Neural crest cell (in vitro differentiated cells): ENCODE results near the gene ZNF750. TPM values are rescaled to one million over a fixed set of nuclear protein-coding genes. Genes with fewer than 3 reads are reported as not detected.
A peak's percentile ranks its signal among the peaks of the same experiment; 100 is the strongest.

Experiments used
- DNase-seq: peaks from one replicate; pipeline ENCODE4 v3.0.0; 2021; ENCODE audit warnings: low read depth, mixed read lengths, low spot score
- H3K27ac Mint-ChIP-seq: one replicate; pipeline ENCODE4 v1.8.0; 2021; ENCODE audit warnings: mild to moderate bottlenecking, mixed read lengths; ENCODE audit not compliant: unreplicated experiment
- H3K27me3 Mint-ChIP-seq: 2 replicates; pipeline ENCODE4 v1.8.0; 2021; ENCODE audit warnings: low read depth, mild to moderate bottlenecking, mixed read lengths
- H3K36me3 Mint-ChIP-seq: 2 replicates; pipeline ENCODE4 v1.8.0; 2021; ENCODE audit warnings: low read depth, mild to moderate bottlenecking, mixed read lengths
- H3K4me1 Mint-ChIP-seq: 2 replicates; pipeline ENCODE4 v1.8.0; 2021; ENCODE audit warnings: mixed read lengths
- H3K4me3 Mint-ChIP-seq: one replicate; pipeline ENCODE4 v1.8.0; 2021; ENCODE audit warnings: mild to moderate bottlenecking, mixed read lengths
- H3K9me3 Mint-ChIP-seq: 2 replicates; pipeline ENCODE4 v1.8.0; 2021; ENCODE audit warnings: mixed read lengths
- total RNA-seq: library from RNA; stranded (reverse); gene quantifications from 2 replicates; pipeline ENCODE4 v1.2.1, GENCODE V29; 2021
- TF ChIP-seq, protein P1 (sequence below): fragments of 200-600 bp; sonication (generic); conservative IDR thresholded peaks from 2 replicates; pipeline ENCODE4 v1.5.0; 2021; ENCODE audit warnings: antibody characterized with exemption, mild to moderate bottlenecking

ZNF750 gene
- total RNA-seq, 1 donor from 2014 or later: not detected

DNA sequence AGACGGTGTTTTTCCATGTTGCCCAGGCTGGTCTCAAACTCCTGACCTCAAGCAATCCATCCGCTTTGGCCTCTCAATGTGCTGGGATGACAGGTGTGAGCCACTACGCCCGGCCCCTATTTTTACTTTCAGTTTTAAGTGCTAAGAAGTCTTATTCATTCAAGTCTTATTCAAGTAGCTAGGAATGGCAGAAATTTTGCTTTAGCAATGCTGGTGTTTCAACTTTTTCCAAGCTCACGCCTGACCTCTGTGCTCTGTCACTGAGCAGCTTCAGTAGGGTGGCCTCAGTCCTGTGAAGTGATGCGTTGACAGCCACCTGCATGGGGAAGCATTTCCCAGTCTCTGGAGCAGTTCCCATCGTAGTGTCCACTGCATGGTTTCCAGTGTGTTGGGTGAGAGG is 12.9 kb downstream of the ZNF750 start:
- H3K4me3 Mint-ChIP-seq: no peak overlapping the region
- no peak for DNase-seq
- H3K27me3 Mint-ChIP-seq: no peaks in the 10 kb centered on the region
- H3K36me3 Mint-ChIP-seq: peaks cover 34% of the 10 kb centered on the region
- H3K27ac Mint-ChIP-seq: no peak overlapping the region
- TF ChIP-seq, protein P1, sequence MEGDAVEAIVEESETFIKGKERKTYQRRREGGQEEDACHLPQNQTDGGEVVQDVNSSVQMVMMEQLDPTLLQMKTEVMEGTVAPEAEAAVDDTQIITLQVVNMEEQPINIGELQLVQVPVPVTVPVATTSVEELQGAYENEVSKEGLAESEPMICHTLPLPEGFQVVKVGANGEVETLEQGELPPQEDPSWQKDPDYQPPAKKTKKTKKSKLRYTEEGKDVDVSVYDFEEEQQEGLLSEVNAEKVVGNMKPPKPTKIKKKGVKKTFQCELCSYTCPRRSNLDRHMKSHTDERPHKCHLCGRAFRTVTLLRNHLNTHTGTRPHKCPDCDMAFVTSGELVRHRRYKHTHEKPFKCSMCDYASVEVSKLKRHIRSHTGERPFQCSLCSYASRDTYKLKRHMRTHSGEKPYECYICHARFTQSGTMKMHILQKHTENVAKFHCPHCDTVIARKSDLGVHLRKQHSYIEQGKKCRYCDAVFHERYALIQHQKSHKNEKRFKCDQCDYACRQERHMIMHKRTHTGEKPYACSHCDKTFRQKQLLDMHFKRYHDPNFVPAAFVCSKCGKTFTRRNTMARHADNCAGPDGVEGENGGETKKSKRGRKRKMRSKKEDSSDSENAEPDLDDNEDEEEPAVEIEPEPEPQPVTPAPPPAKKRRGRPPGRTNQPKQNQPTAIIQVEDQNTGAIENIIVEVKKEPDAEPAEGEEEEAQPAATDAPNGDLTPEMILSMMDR: no peak
- H3K4me1 Mint-ChIP-seq: no peaks in the 10 kb centered on the region
- H3K9me3 Mint-ChIP-seq: peaks cover 8% of the 10 kb centered on the region

DNA sequence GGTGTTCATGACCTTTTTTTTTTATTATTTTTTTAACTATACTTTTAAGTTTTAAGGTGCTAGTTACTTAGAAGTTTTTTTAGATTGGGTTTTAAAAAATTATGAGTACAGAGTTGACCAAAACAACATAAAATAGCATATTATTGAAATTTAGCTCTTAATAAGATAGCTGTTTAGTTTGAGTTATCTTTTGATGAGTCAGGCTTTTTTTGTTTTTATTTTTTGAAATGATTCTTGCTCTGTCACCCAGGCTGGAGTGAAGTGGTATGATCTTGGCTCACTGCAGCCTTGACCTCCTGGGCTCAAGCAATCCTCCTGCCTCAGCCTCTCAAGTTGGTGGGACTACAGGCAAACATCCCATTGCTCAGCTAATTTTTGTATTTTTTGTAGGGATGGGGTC is 13.6 kb downstream of the ZNF750 start:
- Mint-ChIP-seq H3K4me1 (no peaks in the 10 kb centered on the region), H3K27ac (no peak overlapping the region), H3K4me3 (no peak overlapping the region), H3K36me3 (peaks cover 39% of the 10 kb centered on the region), H3K9me3 (peaks cover 8% of the 10 kb centered on the region), H3K27me3 (no peaks in the 10 kb centered on the region)
- no peak for DNase-seq
- TF ChIP-seq, protein P1: no peak

DNA sequence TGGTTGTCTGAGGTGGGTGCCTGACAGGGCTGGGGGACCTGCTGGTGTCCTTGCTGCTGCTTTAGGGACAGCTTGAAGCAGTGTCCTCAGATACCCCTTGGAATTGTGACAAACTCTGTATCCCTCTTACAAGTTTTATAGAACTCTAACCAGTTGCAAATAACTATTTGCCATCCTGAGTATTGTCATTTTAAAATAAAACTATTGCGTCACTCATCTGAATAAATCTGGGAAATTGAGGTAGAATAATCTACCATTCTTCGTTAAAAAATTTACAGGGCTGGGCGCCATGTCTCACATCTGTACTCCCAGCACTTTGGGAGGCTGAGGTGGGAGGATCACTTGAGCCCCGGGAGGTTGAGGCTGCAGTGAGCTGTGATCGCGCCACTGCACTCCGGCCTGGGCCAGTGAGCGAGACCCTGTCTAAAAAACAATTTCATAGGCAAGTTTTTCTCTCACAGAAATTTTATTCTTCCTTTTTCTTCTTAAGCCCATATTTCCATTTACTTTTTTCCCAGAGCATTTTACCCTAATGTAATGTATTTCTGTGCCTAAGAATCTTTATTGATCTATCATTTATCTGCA is 14.2 kb downstream of the ZNF750 start:
- Mint-ChIP-seq H3K36me3 (peaks cover 45% of the 10 kb centered on the region), H3K27me3 (no peaks in the 10 kb centered on the region), H3K9me3 (peaks cover 9% of the 10 kb centered on the region), H3K27ac (no peak overlapping the region), H3K4me1 (no peaks in the 10 kb centered on the region), H3K4me3 (no peak overlapping the region)
- TF ChIP-seq, protein P1: no peak
- DNase-seq: no peak

DNA sequence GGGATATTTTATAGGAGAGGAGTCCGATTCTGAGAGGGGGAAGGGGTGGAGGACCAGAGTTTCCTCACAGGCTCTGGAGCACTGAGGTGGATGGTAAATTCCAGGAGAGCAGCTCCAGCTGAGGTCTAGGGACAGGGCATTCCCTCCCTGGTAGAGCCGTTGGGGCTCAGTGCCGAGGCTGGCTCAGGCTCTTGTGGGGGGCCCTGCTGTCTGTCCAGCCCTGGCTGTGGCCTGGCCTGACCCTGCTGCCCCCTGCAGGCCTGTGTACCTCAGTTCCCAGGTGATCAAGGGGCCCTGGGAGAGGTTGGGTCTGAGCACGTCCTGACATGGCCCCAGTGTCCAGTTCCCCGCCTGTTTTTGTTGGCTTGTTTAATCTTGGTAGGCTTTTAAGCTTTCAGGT is 16.8 kb downstream of the ZNF750 start:
- H3K4me3 Mint-ChIP-seq: no peak overlapping the region
- no peak for DNase-seq
- H3K9me3 Mint-ChIP-seq: peaks cover 9% of the 10 kb centered on the region
- no peaks in the 10 kb centered on the region for H3K4me1 Mint-ChIP-seq
- H3K36me3 Mint-ChIP-seq: peaks cover 54% of the 10 kb centered on the region
- H3K27ac Mint-ChIP-seq: no peak overlapping the region
- H3K27me3 Mint-ChIP-seq: no peaks in the 10 kb centered on the region
- TF ChIP-seq, protein P1: peak; percentile 22

DNA sequence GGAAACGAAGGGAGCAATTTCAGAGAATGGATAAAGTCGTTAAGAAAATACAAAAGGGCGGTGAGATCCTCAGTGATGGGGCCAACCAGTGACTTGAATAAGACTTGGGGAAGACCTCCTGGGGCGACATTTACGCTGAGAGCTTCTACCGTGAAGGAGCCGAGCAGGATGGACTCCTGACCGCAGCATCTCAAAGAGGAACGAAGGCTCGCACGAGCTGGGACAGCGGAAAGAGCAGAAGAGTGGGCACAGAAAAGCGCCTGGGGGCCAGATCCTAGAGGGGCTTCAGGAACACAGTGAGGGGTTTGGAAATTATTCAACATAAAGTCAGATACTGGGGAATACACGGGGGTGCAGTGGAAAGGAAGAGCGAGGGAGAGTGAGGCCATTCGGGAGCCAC is 17.5 kb downstream of the ZNF750 start:
- Mint-ChIP-seq H3K9me3 (peaks cover 6% of the 10 kb centered on the region), H3K4me3 (no peak overlapping the region), H3K36me3 (peaks cover 52% of the 10 kb centered on the region), H3K27ac (no peak overlapping the region), H3K27me3 (no peaks in the 10 kb centered on the region), H3K4me1 (no peaks in the 10 kb centered on the region)
- TF ChIP-seq, protein P1: no peak
- no peak for DNase-seq
